T-helper 1 cell treated with Interleukin-12 subunit alpha and Interleukin-12 subunit beta and Interleukin-4 antibody, amounts not matched to agents 30 ng/mL and 1 ng/mL, for 36 hours (primary cell): ENCODE data around the gene C11orf52. TPM values are rescaled to one million over a fixed set of nuclear protein-coding genes. Genes with fewer than 3 reads are reported as not detected.

Source experiments
- intact Hi-C: fragments of 100-400 bp; cut with micrococcal nuclease; formaldehyde crosslinking; loops from one replicate; pipeline ENCODE4 v1.15.1; 2024
- total RNA-seq: library from RNA; stranded (reverse); gene quantifications from 2 replicates; pipeline ENCODE4 v1.2.3, GENCODE V29; 2022

C11orf52 gene
- total RNA-seq, 1 donor from 2014 or later, result not detected

GRCh38 chr11:111935317-111936039 lies 16.8 kb downstream of the C11orf52 start:
- intact Hi-C loops, result loop anchor here (1.0 to 5.0 kb wide), 2 partner anchors 8 to 1377 kb away; partner anchors contain the start of gene TTC12

GRCh38 chr11:111936040-111936540 lies 17.4 kb downstream of the C11orf52 start:
- intact Hi-C loops, result loop anchor here (1.0 to 5.0 kb wide), 2 partner anchors 9 to 1376 kb away; partner anchors contain the start of gene TTC12

- intact Hi-C loops, result loop anchor here (5.0 kb wide), 1 partner anchor 1375 kb away; the partner anchor contains the start of gene TTC12
Measured at GRCh38 chr11:111937461-111937769, 18.7 kb downstream of the C11orf52 start.

GRCh38 chr11:111937844-111938243 lies 19.1 kb downstream of the C11orf52 start:
- intact Hi-C loops, result loop anchor here (1.0 to 5.0 kb wide), 2 partner anchors 87 to 1374 kb away; partner anchors contain the start of genes DLAT and TTC12

GRCh38 chr11:111938687-111939160 lies 20.0 kb downstream of the C11orf52 start:
- intact Hi-C loops, result loop anchor here (1.0 to 5.0 kb wide), 2 partner anchors 87 to 1374 kb away; partner anchors contain the start of genes DLAT and TTC12

- intact Hi-C loops, result loop anchor here (5.0 kb wide), 1 partner anchor 1372 kb away; the partner anchor contains the start of gene TTC12
Measured at GRCh38 chr11:111939836-111940604, 21.3 kb downstream of the C11orf52 start.

- intact Hi-C loops, result no loop called here
Measured at GRCh38 chr11:111941963-111942362, 23.2 kb downstream of the C11orf52 start.

- intact Hi-C loops, result no loop called here
Measured at GRCh38 chr11:111942829-111943228, 24.1 kb downstream of the C11orf52 start.

GRCh38 chr11:111944139-111944538 lies 25.4 kb downstream of the C11orf52 start:
- intact Hi-C loops, result no loop called here

GRCh38 chr11:111944651-111945051 lies 25.9 kb downstream of the C11orf52 start:
- intact Hi-C loops, result no loop called here

GRCh38 chr11:111945198-111945597 lies 26.5 kb downstream of the C11orf52 start:
- intact Hi-C loops, result no loop called here

- intact Hi-C loops, result no loop called here
Measured at GRCh38 chr11:111946499-111946898, 27.8 kb downstream of the C11orf52 start.

GRCh38 chr11:111947143-111947542 lies 28.4 kb downstream of the C11orf52 start:
- intact Hi-C loops, result no loop called here

GRCh38 chr11:111949519-111950426 lies 31.1 kb downstream of the C11orf52 start:
- intact Hi-C loops, result no loop called here

- intact Hi-C loops, result no loop called here
Measured at GRCh38 chr11:111951565-111951964, 32.9 kb downstream of the C11orf52 start.

GRCh38 chr11:111954154-111954553 lies 35.4 kb downstream of the C11orf52 start:
- intact Hi-C loops, result no loop called here

- intact Hi-C loops, result no loop called here
Measured at GRCh38 chr11:111957663-111958444, 39.1 kb downstream of the C11orf52 start.

- intact Hi-C loops, result no loop called here
Measured at GRCh38 chr11:111960916-111961315, 42.2 kb downstream of the C11orf52 start.

- intact Hi-C loops, result no loop called here
Measured at GRCh38 chr11:111961389-111962300, 42.9 kb downstream of the C11orf52 start.
